Osteocyte (in vitro differentiated cells): ENCODE data around the gene PRPF38A. TPM values are rescaled to one million over a fixed set of nuclear protein-coding genes. Genes with fewer than 3 reads are reported as not detected.

Source experiments
- DNase-seq: peaks from one replicate; pipeline ENCODE4 v3.0.0; 2021; ENCODE audit warnings: mixed read lengths; ENCODE audit not compliant: unreplicated experiment; ENCODE audit errors: extremely low spot score
- H3K27ac Mint-ChIP-seq: one replicate; pipeline ENCODE4 v1.8.0; 2021; ENCODE audit warnings: mild to moderate bottlenecking, mixed read lengths; ENCODE audit not compliant: unreplicated experiment
- H3K27me3 Mint-ChIP-seq: one replicate; pipeline ENCODE4 v1.8.0; 2021; ENCODE audit warnings: mixed read lengths; ENCODE audit not compliant: unreplicated experiment
- H3K36me3 Mint-ChIP-seq: one replicate; pipeline ENCODE4 v1.8.0; 2021; ENCODE audit warnings: mixed read lengths; ENCODE audit not compliant: unreplicated experiment
- H3K4me1 Mint-ChIP-seq: one replicate; pipeline ENCODE4 v1.8.0; 2021; ENCODE audit warnings: mixed read lengths; ENCODE audit not compliant: unreplicated experiment
- H3K4me3 Mint-ChIP-seq: one replicate; pipeline ENCODE4 v1.8.0; 2021; ENCODE audit warnings: mild to moderate bottlenecking, moderate library complexity, mixed read lengths; ENCODE audit not compliant: unreplicated experiment
- H3K9me3 Mint-ChIP-seq: one replicate; pipeline ENCODE4 v1.8.0; 2021; ENCODE audit warnings: mixed read lengths; ENCODE audit not compliant: unreplicated experiment
- CTCF ChIP-seq: fragments of 200-600 bp; sonication (generic); IDR thresholded peaks from 2 replicates; pipeline ENCODE4 v1.5.0; 2021; ENCODE audit warnings: antibody characterized with exemption, mild to moderate bottlenecking, moderate library complexity
- total RNA-seq: library from RNA; stranded (reverse); gene quantifications from 2 replicates; pipeline ENCODE4 v1.2.1, GENCODE V29; 2021

PRPF38A gene
- total RNA-seq, 1 donor from 2014 or later, result 35.9 TPM

- no peak for TF ChIP-seq CTCF
- H3K27ac Mint-ChIP-seq, result no peak overlapping the region
- H3K4me3 Mint-ChIP-seq, result no peak overlapping the region
- H3K9me3 Mint-ChIP-seq, result no peaks in the 10 kb centered on the region
- H3K4me1 Mint-ChIP-seq, result peaks cover 2% of the 10 kb centered on the region
- peaks cover 58% of the 10 kb centered on the region for H3K36me3 Mint-ChIP-seq
- no peaks in the 10 kb centered on the region for H3K27me3 Mint-ChIP-seq
- no peak for DNase-seq
Observed at GRCh38 chr1:52358851-52359497, 45.4 kb upstream of the PRPF38A start.

GRCh38 chr1:52359676-52360594 is 44.5 kb upstream of the PRPF38A start:
- H3K27me3 Mint-ChIP-seq, result no peaks in the 10 kb centered on the region
- no peak for DNase-seq
- H3K4me1 Mint-ChIP-seq, result peaks cover 10% of the 10 kb centered on the region
- peaks cover 54% of the 10 kb centered on the region for H3K36me3 Mint-ChIP-seq
- no peak overlapping the region for H3K27ac Mint-ChIP-seq
- no peak for TF ChIP-seq CTCF
- H3K9me3 Mint-ChIP-seq, result no peaks in the 10 kb centered on the region
- H3K4me3 Mint-ChIP-seq, result no peak overlapping the region

- H3K4me3 Mint-ChIP-seq, result no peak overlapping the region
Observed at GRCh38 chr1:52360595-52360968, 43.8 kb upstream of the PRPF38A start.

GRCh38 chr1:52364235-52364839 is 40.1 kb upstream of the PRPF38A start:
- no peak for DNase-seq
- peak overlapping the region; percentile 93 for H3K4me3 Mint-ChIP-seq
- peak overlapping the region; percentile 98 for H3K27ac Mint-ChIP-seq
- peaks cover 24% of the 10 kb centered on the region for H3K4me1 Mint-ChIP-seq
- peaks cover 22% of the 10 kb centered on the region for H3K36me3 Mint-ChIP-seq
- no peaks in the 10 kb centered on the region for H3K27me3 Mint-ChIP-seq
- H3K9me3 Mint-ChIP-seq, result no peaks in the 10 kb centered on the region
- TF ChIP-seq CTCF, result peak; percentile 8

More at GRCh38 chr1:52360595-52360968, 43.8 kb upstream of the PRPF38A start:
- no peak overlapping the region for H3K27ac Mint-ChIP-seq
- no peak for TF ChIP-seq CTCF
- DNase-seq, result no peak
- peaks cover 13% of the 10 kb centered on the region for H3K4me1 Mint-ChIP-seq
- no peaks in the 10 kb centered on the region for H3K27me3 Mint-ChIP-seq
- peaks cover 48% of the 10 kb centered on the region for H3K36me3 Mint-ChIP-seq
- H3K9me3 Mint-ChIP-seq, result no peaks in the 10 kb centered on the region
